HL-60 (cell line): ENCODE results near the gene CACNA2D1.

Experiments used
- GABPA ChIP-seq: IDR thresholded peaks from 2 replicates; pipeline ENCODE4 v1.6.1; 2012; ENCODE audit warnings: low read depth
- POLR2AphosphoS5 ChIP-seq: IDR thresholded peaks from 2 replicates; pipeline ENCODE4 v1.6.1; 2012; ENCODE audit warnings: low read depth
- REST ChIP-seq: IDR thresholded peaks from 2 replicates; pipeline ENCODE4 v1.6.1; 2012; ENCODE audit warnings: low read depth; ENCODE audit not compliant: insufficient replicate concordance
- SPI1 ChIP-seq: IDR thresholded peaks from 2 replicates; pipeline ENCODE4 v1.6.1; 2012; ENCODE audit warnings: low read depth, mild to moderate bottlenecking, borderline replicate concordance
- TF ChIP-seq, protein P1 (sequence below): IDR thresholded peaks from one replicate; pipeline ENCODE4 v1.5.1; 2011; ENCODE audit warnings: low read length, control low read depth, inconsistent platforms; ENCODE audit not compliant: insufficient read depth

- TF ChIP-seq, protein P1, sequence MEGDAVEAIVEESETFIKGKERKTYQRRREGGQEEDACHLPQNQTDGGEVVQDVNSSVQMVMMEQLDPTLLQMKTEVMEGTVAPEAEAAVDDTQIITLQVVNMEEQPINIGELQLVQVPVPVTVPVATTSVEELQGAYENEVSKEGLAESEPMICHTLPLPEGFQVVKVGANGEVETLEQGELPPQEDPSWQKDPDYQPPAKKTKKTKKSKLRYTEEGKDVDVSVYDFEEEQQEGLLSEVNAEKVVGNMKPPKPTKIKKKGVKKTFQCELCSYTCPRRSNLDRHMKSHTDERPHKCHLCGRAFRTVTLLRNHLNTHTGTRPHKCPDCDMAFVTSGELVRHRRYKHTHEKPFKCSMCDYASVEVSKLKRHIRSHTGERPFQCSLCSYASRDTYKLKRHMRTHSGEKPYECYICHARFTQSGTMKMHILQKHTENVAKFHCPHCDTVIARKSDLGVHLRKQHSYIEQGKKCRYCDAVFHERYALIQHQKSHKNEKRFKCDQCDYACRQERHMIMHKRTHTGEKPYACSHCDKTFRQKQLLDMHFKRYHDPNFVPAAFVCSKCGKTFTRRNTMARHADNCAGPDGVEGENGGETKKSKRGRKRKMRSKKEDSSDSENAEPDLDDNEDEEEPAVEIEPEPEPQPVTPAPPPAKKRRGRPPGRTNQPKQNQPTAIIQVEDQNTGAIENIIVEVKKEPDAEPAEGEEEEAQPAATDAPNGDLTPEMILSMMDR: no peak
- no peak for TF ChIP-seq POLR2AphosphoS5
- TF ChIP-seq REST: no peak
- TF ChIP-seq GABPA: no peak
- TF ChIP-seq SPI1: no peak
These were observed 154.4 kb downstream of the CACNA2D1 start for GRCh38 chr7:82289152-82289535.
